HG02981 (cell line): ENCODE measurements around the gene SMIM13.

Source experiments
- ATAC-seq: cut with Tn5 transposase; IDR thresholded peaks from one replicate; pipeline ENCODE4 v1.9.1; 2021; ENCODE audit warnings: mild to moderate bottlenecking, moderate library complexity; ENCODE audit not compliant: unreplicated experiment

The SMIM13 gene

GRCh38 chr6:11120271-11121005, 26.8 kb downstream of the SMIM13 start:
- ATAC-seq = no peak

- no peak for ATAC-seq
These were observed 28.2 kb downstream of the SMIM13 start for GRCh38 chr6:11121851-11122250.

GRCh38 chr6:11122380-11122779, 28.7 kb downstream of the SMIM13 start:
- no peak for ATAC-seq

- no peak for ATAC-seq
These were observed 30.3 kb downstream of the SMIM13 start for GRCh38 chr6:11123978-11124377.

GRCh38 chr6:11126876-11127275, 33.2 kb downstream of the SMIM13 start:
- ATAC-seq = no peak

GRCh38 chr6:11128608-11129007, 35.0 kb downstream of the SMIM13 start:
- no peak for ATAC-seq

GRCh38 chr6:11129908-11130565, 36.4 kb downstream of the SMIM13 start:
- no peak for ATAC-seq

- no peak for ATAC-seq
These were observed 37.0 kb downstream of the SMIM13 start for GRCh38 chr6:11130605-11131004.

- no peak for ATAC-seq
These were observed 38.7 kb downstream of the SMIM13 start for GRCh38 chr6:11132194-11132888.

- no peak for ATAC-seq
These were observed 39.6 kb downstream of the SMIM13 start for GRCh38 chr6:11133281-11133680.

GRCh38 chr6:11136809-11137208, 43.2 kb downstream of the SMIM13 start:
- no peak for ATAC-seq

GRCh38 chr6:11139051-11139960, 45.7 kb downstream of the SMIM13 start:
- ATAC-seq = no peak

- ATAC-seq = no peak
These were observed 46.4 kb downstream of the SMIM13 start for GRCh38 chr6:11140056-11140455.

GRCh38 chr6:11141295-11141694, 47.7 kb downstream of the SMIM13 start:
- ATAC-seq = no peak

GRCh38 chr6:11142296-11143027, 48.8 kb downstream of the SMIM13 start:
- ATAC-seq = no peak

- ATAC-seq = no peak
These were observed 50.0 kb downstream of the SMIM13 start for GRCh38 chr6:11143394-11144371.

- ATAC-seq = peak; percentile 84
These were observed 50.8 kb downstream of the SMIM13 start for GRCh38 chr6:11144393-11144851.

- ATAC-seq = no peak
These were observed 52.6 kb downstream of the SMIM13 start for GRCh38 chr6:11146117-11146826.
